ENCODE results near the gene SLC45A3.

DNA sequence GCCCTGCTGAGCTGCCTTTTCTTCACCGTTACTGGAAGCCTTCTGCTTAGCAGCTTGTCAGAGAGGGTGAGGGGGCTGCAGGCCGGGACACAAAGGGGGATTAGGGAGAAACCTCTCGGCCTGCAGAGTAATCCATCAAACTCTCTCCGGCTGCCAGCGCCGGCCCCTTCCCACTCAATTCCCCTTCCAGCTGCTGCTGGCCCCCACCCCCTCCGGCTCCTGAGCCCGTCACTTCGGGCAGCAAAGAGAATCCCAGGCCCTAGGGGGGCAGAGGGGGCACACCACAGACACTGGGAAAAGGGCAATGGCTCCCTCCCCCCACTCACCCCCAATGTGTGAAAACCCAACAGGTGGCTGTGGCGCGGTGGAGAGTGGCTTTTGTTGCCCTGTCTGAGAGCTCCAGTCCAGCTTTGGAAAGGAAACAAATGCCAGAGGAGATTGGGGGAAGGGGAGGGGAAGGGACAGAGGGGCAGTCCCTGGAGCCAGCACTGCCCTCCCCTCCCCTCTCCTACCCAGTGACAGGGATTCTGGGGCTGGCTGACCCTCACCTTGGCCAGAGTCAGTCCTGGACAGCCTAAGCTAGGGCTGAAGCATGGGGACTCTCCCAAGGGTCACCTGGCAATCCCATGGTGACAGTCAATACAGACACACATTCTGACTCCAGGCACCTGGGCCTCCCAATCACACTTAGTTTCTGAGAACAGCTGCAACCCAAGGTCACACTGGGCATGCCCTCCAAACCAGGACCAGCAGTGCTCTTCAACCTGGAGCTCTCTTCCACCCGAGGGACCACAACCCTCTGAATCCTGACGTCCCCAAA is 9.5 kb downstream of the SLC45A3 start:
- no peak for TF ChIP-seq POLR2AphosphoS5 (IDR thresholded peaks at IDR 0.05; ENCODE audit: low read depth, low read length)
- TF ChIP-seq POLR2A (IDR thresholded peaks at IDR 0.05; ENCODE audit: low read depth, low read length): no peak
- TF ChIP-seq TAF1 (IDR thresholded peaks at IDR 0.05; ENCODE audit: low read depth, low read length): no peak
- no peak for TF ChIP-seq SPI1 (IDR thresholded peaks at IDR 0.05; ENCODE audit: low read depth, low read length)
